Fibroblast of peridontal ligament (primary cell): ENCODE results near the gene MFSD6.
"Not testable (repeated sequence)": the region's sequence is repeated elsewhere in the genome, so short reads cannot be mapped to it uniquely, and the experiment has no call there.

Experiments used
- DNase-seq: peaks from one replicate; pipeline ENCODE4 v3.0.0-alpha.2; 2010; ENCODE audit errors: extremely low read depth

MFSD6 gene

GRCh38 chr2:190501231-190501630 is 93.1 kb downstream of the MFSD6 start:
- no peak for DNase-seq

DNA sequence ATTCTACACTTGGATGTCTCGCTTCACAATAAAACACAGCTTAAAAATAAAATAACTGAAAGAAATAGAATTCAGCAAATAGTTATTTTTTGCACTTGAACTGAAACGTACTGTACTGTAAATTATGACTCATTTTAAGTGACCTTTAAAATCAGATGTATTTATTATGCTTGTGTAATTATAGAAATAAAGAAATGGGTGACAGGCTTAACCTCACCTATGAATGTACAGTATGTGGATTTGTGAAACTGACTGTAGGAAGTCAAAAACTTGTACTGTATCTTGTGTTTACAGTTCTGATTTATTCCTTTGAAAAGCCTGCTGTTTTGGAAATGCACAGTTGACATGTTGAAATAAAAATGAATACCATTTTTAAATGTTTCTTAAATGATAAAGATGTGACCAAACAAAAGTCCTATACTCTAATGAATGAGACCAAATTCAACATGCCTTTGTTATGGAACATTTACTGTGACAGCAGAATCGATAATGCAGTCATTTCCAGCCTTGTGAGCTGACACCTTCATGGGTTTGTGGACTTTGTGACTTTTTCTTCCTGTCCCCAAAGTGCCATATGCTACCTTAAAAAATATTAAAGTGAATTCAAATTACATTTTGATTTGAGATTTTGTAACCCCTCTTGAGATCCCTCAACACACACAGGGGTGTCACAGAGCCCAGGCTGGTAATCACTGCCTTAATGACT is 93.7 kb downstream of the MFSD6 start:
- DNase-seq = peak; percentile 21

DNA sequence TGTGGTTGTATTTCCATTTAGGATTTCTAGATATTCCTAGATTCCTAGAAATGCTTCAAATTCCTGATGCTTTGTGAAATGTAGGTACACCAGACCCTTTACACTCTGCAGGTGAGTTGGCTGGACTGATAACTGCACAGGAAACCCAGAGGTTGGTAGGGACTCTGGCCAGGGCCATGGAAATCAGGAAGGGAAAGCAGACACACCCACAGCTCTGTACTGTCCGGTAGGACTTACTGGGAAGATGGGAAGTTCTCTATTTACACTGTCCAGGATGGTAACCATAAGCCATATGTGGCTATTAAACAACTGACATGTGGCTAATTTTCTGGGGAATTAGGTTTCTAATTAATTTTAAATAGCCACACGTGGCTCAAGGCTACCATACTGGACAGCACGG is 94.9 kb downstream of the MFSD6 start:
- no peak for DNase-seq

DNA sequence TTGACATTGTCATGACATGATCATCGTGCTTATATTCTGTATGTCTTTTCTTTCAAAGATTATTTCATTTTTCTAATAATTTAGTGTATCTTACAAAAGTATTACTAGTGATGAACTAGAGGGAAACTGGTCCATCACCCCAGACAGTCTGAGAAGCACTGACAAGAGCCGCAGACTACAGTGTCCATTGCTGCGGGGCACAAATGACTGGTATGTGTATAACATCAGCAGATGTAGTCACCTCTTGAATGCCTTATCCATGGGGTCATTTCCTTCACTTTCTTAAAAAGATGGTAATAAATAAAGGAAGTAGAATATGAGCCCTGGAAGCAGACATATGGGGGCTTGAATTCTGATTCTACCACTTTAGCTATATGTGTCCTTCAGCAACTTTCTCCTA is 96.8 kb downstream of the MFSD6 start:
- DNase-seq = no peak

DNA sequence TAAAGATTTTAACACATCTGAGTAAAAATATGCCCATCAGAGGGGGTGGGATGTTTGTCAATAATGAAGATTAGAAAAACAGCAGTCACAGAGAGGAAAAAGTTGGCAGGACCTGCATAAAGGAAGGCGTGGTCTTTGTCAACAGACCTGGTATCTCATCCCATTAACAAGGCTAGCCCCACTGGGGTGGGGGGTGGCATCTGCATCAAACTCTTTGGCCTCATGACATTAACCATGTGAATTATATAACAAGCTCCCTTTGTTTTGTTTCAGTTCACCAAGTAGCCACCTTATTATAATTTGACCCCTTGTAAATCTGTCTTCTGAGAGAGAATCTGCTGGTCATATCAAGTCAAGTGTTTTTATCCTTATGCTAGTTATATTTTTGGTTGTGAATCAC is 97.5 kb downstream of the MFSD6 start:
- DNase-seq = no peak

DNA sequence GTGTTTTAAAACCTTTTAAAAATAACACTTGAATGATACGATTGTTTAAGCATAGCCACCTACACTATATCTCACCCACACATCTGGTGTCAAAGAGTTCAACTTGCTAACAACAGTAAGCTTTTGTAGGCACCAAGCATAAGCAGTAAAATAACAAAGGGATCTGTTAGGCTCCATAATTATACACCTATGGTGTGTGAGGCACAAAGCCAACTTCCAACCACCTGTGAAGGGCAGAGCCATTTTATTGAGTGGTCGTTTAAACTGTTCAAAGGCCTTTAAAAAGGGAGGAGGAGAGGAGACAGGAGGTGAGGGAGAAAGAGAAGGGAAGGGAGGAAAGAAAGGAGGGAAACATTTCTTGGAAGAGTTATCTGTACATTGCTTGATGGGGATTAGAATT is 98.5 kb downstream of the MFSD6 start:
- no peak for DNase-seq

DNA sequence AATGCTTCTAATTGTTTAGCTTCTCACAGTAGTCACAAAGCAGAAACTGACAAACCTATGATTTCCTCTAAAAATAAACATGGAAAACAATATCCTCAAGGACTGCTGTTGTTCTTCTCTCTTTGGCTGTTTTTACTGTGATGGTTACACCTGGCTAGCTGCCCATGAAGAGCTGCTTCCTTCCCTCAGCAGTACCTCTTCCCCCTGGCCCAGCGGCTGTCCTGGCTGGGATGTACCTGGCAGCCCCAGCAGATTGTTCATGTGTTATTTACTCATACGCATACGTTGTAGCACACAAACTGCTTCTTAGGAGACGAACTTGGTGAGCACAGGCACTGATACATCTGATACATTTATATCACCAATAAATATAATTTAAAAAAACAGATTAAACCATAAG is 99.0 kb downstream of the MFSD6 start:
- no peak for DNase-seq

GRCh38 chr2:190509895-190510294 is 101.7 kb downstream of the MFSD6 start:
- not testable (repeated sequence) for DNase-seq

DNA sequence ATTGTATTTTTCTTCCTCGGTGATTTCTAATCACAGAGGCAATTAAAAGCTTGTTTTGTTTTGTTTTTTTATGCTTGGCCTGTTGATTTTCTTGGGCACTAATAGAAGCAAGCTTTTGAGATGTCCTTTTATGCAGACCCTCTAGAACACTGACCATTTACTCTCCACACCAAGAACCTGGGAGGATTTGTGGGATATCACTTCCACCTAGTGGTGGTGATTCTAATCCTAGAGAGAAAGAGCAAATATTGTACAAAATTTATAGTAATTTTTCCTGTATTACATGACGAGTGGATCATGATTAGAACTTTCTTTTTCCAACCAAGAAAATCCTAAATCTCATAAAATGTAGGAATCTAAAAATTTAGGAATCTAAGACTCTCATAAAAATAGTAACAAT is 102.9 kb downstream of the MFSD6 start:
- DNase-seq = peak; percentile 75

DNA sequence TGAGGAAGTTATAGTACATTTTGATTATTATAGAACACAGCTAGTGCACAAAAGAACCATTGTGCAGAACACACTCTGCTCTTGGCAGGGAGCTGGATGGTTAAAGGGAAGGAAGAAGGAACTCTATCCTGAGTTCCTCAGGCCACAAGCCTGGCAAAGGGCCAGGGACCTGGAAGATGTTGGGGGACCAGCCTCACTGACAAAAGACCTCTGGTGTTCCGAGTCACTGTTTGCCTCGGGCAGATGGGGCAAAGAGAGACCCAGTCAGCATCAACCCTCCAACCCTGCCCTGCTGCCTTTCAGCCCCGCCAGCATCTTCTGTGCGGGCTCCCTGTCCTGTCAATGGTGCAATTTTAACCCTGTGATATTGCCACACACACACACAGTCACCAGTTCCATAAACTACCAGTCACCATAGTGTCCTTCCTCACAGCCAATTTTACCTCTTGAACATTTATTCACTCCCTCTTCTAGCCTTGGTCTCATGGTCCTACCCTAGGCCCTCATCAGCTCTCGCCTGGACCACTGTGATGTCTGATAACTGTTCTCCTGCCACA is 104.5 kb downstream of the MFSD6 start:
- DNase-seq = no peak

GRCh38 chr2:190513877-190514276 is 105.7 kb downstream of the MFSD6 start:
- DNase-seq = no peak

DNA sequence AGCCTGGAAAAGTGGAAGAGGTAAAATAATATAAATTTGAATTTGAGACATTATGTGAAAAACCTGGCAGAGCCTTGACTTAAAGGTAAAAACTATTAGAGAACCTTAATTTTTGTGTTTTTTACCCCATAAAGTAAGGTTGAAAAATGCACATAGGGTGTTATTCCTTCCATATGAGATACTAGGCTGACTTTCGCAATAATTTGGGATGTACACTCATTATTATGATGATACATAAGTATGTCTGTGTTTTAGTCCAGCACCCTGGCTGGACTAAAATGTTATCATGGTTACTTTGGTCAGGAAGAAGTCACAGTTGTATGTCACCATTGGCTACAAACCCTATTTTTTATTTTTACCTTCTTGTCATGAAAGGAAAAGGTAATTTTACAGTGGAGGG is 106.5 kb downstream of the MFSD6 start:
- DNase-seq = no peak

GRCh38 chr2:190515687-190516086 is 107.5 kb downstream of the MFSD6 start:
- DNase-seq = no peak

DNA sequence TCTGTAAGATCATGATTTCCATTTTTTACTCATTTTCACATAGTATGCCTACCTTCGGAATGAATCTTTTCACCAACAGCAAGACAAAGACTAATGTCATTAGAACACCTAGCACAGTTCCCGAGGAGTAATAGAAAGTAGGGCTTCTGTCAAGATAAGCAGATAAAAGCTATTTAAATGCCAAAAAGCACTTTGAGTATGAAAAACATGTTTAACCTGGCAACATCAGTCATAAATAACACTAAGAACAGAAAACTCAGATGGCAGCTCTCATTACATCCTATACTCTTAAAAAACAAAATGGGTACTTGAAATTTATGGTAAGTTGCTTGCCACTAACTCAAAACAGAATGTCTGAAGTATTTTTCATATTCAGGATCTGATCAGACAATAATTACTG is 109.3 kb downstream of the MFSD6 start:
- no peak for DNase-seq

- no peak for DNase-seq
Observed at GRCh38 chr2:190519975-190520767, 112.0 kb downstream of the MFSD6 start.

DNA sequence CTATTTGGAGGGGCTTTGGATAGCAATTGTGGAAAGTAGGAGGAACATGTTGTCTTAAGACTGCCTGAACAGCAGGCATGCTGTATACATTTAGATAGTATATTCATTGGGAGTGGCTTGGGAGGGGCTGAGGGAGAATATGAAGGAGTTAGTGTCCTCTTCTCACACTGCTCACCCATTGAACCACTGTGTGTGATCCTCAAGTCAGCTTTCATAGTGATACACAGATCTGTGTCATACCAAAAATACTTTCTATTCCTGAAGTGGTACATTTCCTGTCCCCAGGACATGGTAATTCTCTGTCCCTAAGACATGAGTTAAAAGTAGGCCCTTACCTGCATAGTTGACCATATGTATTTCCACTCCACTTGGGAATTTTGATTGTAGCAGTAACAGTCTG is 116.8 kb downstream of the MFSD6 start:
- no peak for DNase-seq

- DNase-seq = no peak
Observed at GRCh38 chr2:190526105-190526750, 118.1 kb downstream of the MFSD6 start.

DNA sequence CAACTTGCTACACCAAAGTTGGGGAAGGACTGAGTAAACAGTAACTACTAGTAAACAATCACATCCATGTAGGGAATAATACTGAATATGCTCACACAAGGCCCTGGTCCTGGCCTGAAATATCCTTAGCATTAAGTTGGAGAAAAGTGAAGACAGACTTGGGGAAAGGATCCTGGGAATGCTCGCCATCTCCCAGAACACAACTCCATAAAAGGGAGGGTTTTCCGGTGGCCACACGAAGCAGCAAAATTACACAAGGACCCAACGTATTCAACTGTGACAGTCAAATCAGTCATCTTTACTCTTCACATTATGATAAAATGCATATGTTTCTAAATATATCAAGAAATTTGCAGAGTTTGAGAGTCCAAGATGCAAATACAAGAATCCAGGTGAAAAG is 119.1 kb downstream of the MFSD6 start:
- no peak for DNase-seq

- DNase-seq = no peak
Observed at GRCh38 chr2:190527918-190528317, 119.8 kb downstream of the MFSD6 start.

DNA sequence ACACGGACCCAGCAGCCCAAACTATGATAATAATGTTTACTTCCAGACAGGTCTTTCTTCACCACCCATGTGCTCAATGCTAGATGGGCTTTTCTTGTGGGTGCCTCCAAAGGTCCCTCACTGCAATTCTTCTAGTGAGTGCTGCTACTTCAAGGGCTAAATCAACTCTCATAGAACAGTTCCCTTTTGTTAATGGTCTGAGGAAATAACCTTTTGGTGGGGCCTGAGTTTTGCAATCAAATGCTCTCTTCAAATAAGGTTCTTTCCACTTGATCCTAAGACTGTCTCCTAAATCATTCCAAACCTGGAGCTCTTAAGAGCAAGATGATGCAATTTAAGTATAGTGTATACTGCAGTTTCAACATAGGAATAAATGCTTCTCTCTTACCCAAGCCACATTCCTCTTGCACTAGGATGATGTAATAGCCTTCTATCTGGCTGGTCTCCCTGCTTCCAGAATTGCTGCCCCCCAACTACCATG is 120.4 kb downstream of the MFSD6 start:
- DNase-seq = peak; percentile 85

- peak; percentile 22 for DNase-seq
Observed at GRCh38 chr2:190529486-190530247, 121.5 kb downstream of the MFSD6 start.
